Body of pancreas (tissue), 4 donors: ENCODE results near the gene PAPOLA. TPM values are rescaled to one million over a fixed set of nuclear protein-coding genes. Genes with fewer than 3 reads are reported as not detected.

Source experiments
- ATAC-seq: fragments of 150-250 bp; one replicate; pipeline ENCODE4 v1.9.1; 2016
- DNase-seq, 4 donors: peaks; one replicate each; pipeline ENCODE4 v3.0.0-alpha.2; 2019
- H3K27ac ChIP-seq, 4 donors: fragments of 200-600 bp; sonication (generic); 1 replicate in 3 of 4; 2 replicates in 1 of 4; pipeline versions ENCODE4 v1.5.1 to v1.6.1; 2016 to 2019; ENCODE audit warnings: mild to moderate bottlenecking in 1 of 4, mixed read lengths in 1 of 4, moderate library complexity in 1 of 4
- H3K27me3 ChIP-seq, 2 donors: fragments of 200-600 bp; sonication (generic); one replicate each; pipeline ENCODE4 v1.6.0; 2016; ENCODE audit warnings: mild to moderate bottlenecking in 1 of 2
- H3K36me3 ChIP-seq, 2 donors: fragments of 200-600 bp; sonication (generic); replicated peaks in 1 of 2; 2 replicates each; pipeline ENCODE4 v1.5.1; 2016; ENCODE audit warnings: low read depth in 2 of 2; ENCODE audit not compliant: insufficient read depth in 1 of 2
- H3K4me1 ChIP-seq: fragments of 200-600 bp; sonication (generic); one replicate; pipeline ENCODE4 v1.6.0; 2016
- H3K4me3 ChIP-seq, 2 donors: fragments of 200-600 bp; sonication (generic); 1 replicate in 1 of 2; 2 replicates in 1 of 2; pipeline ENCODE4 v1.5.1; 2016 to 2019
- H3K9me3 ChIP-seq, 3 donors: fragments of 200-600 bp; sonication (generic); 1 replicate in 2 of 3; 2 replicates in 1 of 3; pipeline ENCODE4 v1.5.1; 2016
- POLR2A ChIP-seq, 3 donors: fragments of 450-650 bp; IDR thresholded peaks; one replicate each; pipeline ENCODE4 v1.6.1; 2016; ENCODE audit warnings: antibody characterized with exemption in 3 of 3, mild to moderate bottlenecking in 2 of 3
- WGBS, 2 donors: methylation state at CpG; one replicate each; pipeline ENCODE4 v1.1.5; 2017; 5-methylcytosine and 5-hydroxymethylcytosine counted together
- intact Hi-C: fragments of 100-400 bp; cut with DNase I; formaldehyde crosslinking; loops from one replicate; pipeline ENCODE4 v1.15.1; 2023
- total RNA-seq, 2 donors: library from RNA; depleted of rRNA; stranded (reverse); fragments of >200 nt; gene quantifications; one replicate each; pipeline ENCODE4 v1.1.0, GENCODE V29; 2016
- TF ChIP-seq, protein P1 (sequence below), 7 experiments: fragments of 450-650 bp in 4 of 7; fragments of 200-600 bp in 3 of 7; sonication (generic) in 3 of 7; IDR thresholded peaks; one replicate each; pipeline ENCODE4 v1.5.1; 2016 to 2019; ENCODE audit warnings: antibody characterized with exemption in 7 of 7

PAPOLA gene
- total RNA-seq, 2 donors from 2014 or later = 122 to 163 TPM

- H3K4me1 ChIP-seq = peaks cover 12% of the 10 kb centered on the region
- 14 to 17% methylated on average over 3 of the region's 3 CpGs for WGBS, 2 donors
- no peaks in the 10 kb centered on the region for H3K27me3 ChIP-seq
- TF ChIP-seq, protein P1, sequence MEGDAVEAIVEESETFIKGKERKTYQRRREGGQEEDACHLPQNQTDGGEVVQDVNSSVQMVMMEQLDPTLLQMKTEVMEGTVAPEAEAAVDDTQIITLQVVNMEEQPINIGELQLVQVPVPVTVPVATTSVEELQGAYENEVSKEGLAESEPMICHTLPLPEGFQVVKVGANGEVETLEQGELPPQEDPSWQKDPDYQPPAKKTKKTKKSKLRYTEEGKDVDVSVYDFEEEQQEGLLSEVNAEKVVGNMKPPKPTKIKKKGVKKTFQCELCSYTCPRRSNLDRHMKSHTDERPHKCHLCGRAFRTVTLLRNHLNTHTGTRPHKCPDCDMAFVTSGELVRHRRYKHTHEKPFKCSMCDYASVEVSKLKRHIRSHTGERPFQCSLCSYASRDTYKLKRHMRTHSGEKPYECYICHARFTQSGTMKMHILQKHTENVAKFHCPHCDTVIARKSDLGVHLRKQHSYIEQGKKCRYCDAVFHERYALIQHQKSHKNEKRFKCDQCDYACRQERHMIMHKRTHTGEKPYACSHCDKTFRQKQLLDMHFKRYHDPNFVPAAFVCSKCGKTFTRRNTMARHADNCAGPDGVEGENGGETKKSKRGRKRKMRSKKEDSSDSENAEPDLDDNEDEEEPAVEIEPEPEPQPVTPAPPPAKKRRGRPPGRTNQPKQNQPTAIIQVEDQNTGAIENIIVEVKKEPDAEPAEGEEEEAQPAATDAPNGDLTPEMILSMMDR (IDR thresholded peaks at IDR 0.05) = no peak
- TF ChIP-seq POLR2A (IDR thresholded peaks at IDR 0.05) = no peak
- H3K27ac ChIP-seq = peak overlapping the region in 3 of 4 donors; percentile 30 to 75 (median 55)
- no peak for ATAC-seq
- DNase-seq = no peak
- H3K4me3 ChIP-seq = no peak overlapping the region
- H3K36me3 ChIP-seq = peaks cover 0 to 3% of the 10 kb centered on the region in 2 donors
- intact Hi-C loops = no loop called here
- H3K9me3 ChIP-seq = no peaks in the 10 kb centered on the region
Observed at GRCh38 chr14:96538097-96538989, 36.2 kb downstream of the PAPOLA start.

GRCh38 chr14:96538990-96539317, 36.8 kb downstream of the PAPOLA start:
- DNase-seq (no peak), ATAC-seq (peak; percentile 30)
- intact Hi-C loops = no loop called here
- peaks cover 0 to 3% of the 10 kb centered on the region in 2 donors for H3K36me3 ChIP-seq
- peak overlapping the region in 2 of 4 donors; percentile 55 to 75 for H3K27ac ChIP-seq
- H3K4me3 ChIP-seq = no peak overlapping the region
- H3K9me3 ChIP-seq = no peaks in the 10 kb centered on the region
- peaks cover 12% of the 10 kb centered on the region for H3K4me1 ChIP-seq
- no peak for TF ChIP-seq POLR2A (IDR thresholded peaks at IDR 0.05)
- TF ChIP-seq, protein P1 (IDR thresholded peaks at IDR 0.05) = no peak
- no peaks in the 10 kb centered on the region for H3K27me3 ChIP-seq
- 19 to 25% methylated on average over 1 of the region's 1 CpG for WGBS, 2 donors

DNA sequence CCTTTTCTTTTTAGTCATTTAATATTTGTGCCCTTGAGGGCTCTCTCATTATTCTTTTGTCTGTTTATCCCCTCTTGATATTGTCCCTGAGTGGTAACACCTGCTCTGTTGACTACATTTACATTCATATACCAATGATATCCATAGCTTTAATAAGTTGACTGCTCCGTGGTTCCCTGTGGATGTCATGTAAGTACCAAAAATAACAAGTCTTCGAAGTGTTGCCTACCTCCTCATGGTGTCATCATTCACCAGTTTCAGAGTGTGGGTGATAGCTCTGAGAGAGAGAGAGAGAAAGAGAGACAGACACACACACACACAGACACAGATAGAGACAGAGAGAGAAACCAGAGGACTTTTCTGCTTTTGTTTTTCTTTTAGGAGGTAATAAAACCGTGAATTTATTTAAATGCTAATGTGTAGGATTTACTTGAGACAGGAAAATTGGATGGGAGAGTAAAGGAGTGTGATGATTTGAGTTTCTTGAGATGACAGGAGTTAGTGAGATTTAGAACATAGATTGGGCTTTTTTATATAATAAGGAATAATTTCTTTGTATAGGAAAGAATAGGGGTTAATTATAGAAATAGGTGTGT, 52.2 kb downstream of the PAPOLA start:
- intact Hi-C loops = no loop called here
- Histone ChIP-seq H3K4me3 (no peak overlapping the region), H3K36me3 (peaks cover 10 to 30% of the 10 kb centered on the region in 2 donors), H3K4me1 (no peaks in the 10 kb centered on the region), H3K9me3 (no peaks in the 10 kb centered on the region), H3K27ac (no peak overlapping the region), H3K27me3 (no peaks in the 10 kb centered on the region)
- TF ChIP-seq, protein P1 (IDR thresholded peaks at IDR 0.05) = no peak
- TF ChIP-seq POLR2A (IDR thresholded peaks at IDR 0.05) = no peak
- DNase-seq (no peak), ATAC-seq (no peak)
- WGBS, 2 donors = 77 to 82% methylated on average over 3 of the region's 3 CpGs

- ATAC-seq = no peak
- intact Hi-C loops = no loop called here
- Histone ChIP-seq H3K36me3 (peaks cover 10 to 17% of the 10 kb centered on the region in 2 donors), H3K4me1 (no peaks in the 10 kb centered on the region), H3K27ac (no peak overlapping the region), H3K4me3 (no peak overlapping the region), H3K9me3 (no peaks in the 10 kb centered on the region), H3K27me3 (no peaks in the 10 kb centered on the region)
- DNase-seq = no peak
- TF ChIP-seq POLR2A (IDR thresholded peaks at IDR 0.05) = no peak
- TF ChIP-seq, protein P1 (IDR thresholded peaks at IDR 0.05) = no peak
- 72 to 77% methylated on average over 1 of the region's 1 CpG for WGBS, 2 donors
Observed at GRCh38 chr14:96559571-96559970, 57.4 kb downstream of the PAPOLA start.
